IMR-90 (cell line): ENCODE measurements around the gene SYT17. TPM values are rescaled to one million over a fixed set of nuclear protein-coding genes. Genes with fewer than 3 reads are reported as not detected.

Experiments used
- ATAC-seq: fragments of 200-7000 bp; cut with Tn5 transposase; 2 replicates; pipeline ENCODE4 v1.9.1; 2020; ENCODE audit warnings: low read depth, mild to moderate bottlenecking, moderate library complexity
- BruUV-seq: library from RNA; stranded (reverse); fragments of 400-500 nt; replicated peaks from 2 replicates; lab custom pipeline; 2021; lab: Mats Ljungman, UMichigan
- CTCF ChIA-PET: fragments of 300-600 bp; formaldehyde crosslinking; extraction: SDS; loops from one replicate; lab custom pipeline; 2021; ENCODE audit warnings: antibody characterized with exemption; lab: Yijun Ruan, JAX
- POLR2A ChIA-PET: fragments of 300-600 bp; sonication (Branson Sonifier 250); formaldehyde crosslinking; loops from one replicate; lab custom pipeline; 2022; ENCODE audit warnings: antibody characterized with exemption; ENCODE audit not compliant: unreplicated experiment; lab: Charles Lee
- DNase-seq: peaks from one replicate; pipeline ENCODE4 v3.0.0; 2013
- H2AFZ ChIP-seq: replicated peaks from 2 replicates; pipeline ENCODE3; 2013; ENCODE audit warnings: low read length, mild to moderate bottlenecking; ENCODE audit not compliant: poor library complexity
- H2AK5ac ChIP-seq: 2 replicates; pipeline ENCODE4 v1.6.1; 2013; ENCODE audit warnings: low read depth, low read length, inconsistent platforms
- H2AK9ac ChIP-seq: replicated peaks from 2 replicates; pipeline ENCODE3; 2013; ENCODE audit warnings: mild to moderate bottlenecking, low read depth, low read length, moderate library complexity; ENCODE audit not compliant: poor library complexity
- H2BK120ac ChIP-seq: 2 replicates; pipeline ENCODE4 v1.6.1; 2013; ENCODE audit warnings: low read depth, low read length, inconsistent platforms
- H2BK15ac ChIP-seq: 3 replicates; pipeline ENCODE4 v1.6.1; 2013; ENCODE audit warnings: low read depth, low read length, inconsistent platforms
- H2BK20ac ChIP-seq: 2 replicates; pipeline ENCODE4 v1.6.1; 2013; ENCODE audit warnings: low read depth, mild to moderate bottlenecking, inconsistent platforms, low read length, moderate library complexity
- H2BK5ac ChIP-seq: 2 replicates; pipeline ENCODE4 v1.6.1; 2013; ENCODE audit warnings: mild to moderate bottlenecking, low read depth, low read length, inconsistent platforms; ENCODE audit not compliant: poor library complexity, severe bottlenecking
- H3K14ac ChIP-seq: replicated peaks from 2 replicates; pipeline ENCODE4 v1.6.1; 2013; ENCODE audit warnings: low read depth, low read length, inconsistent platforms
- H3K18ac ChIP-seq: 2 replicates; pipeline ENCODE4 v1.6.1; 2013; ENCODE audit warnings: low read depth, low read length, control low read depth
- H3K23ac ChIP-seq: 2 replicates; pipeline ENCODE4 v1.6.1; 2013; ENCODE audit warnings: low read depth, low read length, inconsistent platforms
- H3K27ac ChIP-seq: 2 replicates; pipeline ENCODE4 v1.5.1; 2013; ENCODE audit warnings: mild to moderate bottlenecking, control low read depth, low read length; ENCODE audit not compliant: insufficient read depth
- H3K27me3 ChIP-seq: 2 replicates; pipeline ENCODE4 v1.6.1; 2013; ENCODE audit warnings: low read length; ENCODE audit not compliant: control insufficient read depth, insufficient read depth
- H3K36me3 ChIP-seq: 2 replicates; pipeline ENCODE4 v1.6.1; 2013; ENCODE audit warnings: low read length, mixed read lengths; ENCODE audit not compliant: control insufficient read depth, insufficient read depth
- H3K4ac ChIP-seq: 2 replicates; pipeline ENCODE4 v1.6.1; 2013; ENCODE audit warnings: low read depth, low read length, inconsistent platforms
- H3K4me1 ChIP-seq: 2 replicates; pipeline ENCODE4 v1.6.1; 2013; ENCODE audit warnings: low read length, mixed read lengths; ENCODE audit not compliant: control insufficient read depth, insufficient read depth
- H3K4me2 ChIP-seq: 2 replicates; pipeline ENCODE4 v1.6.1; 2013; ENCODE audit warnings: low read depth, mild to moderate bottlenecking, control low read depth, low read length, moderate library complexity
- H3K4me3 ChIP-seq: 2 replicates; pipeline ENCODE4 v1.5.1; 2013; ENCODE audit warnings: low read depth, mild to moderate bottlenecking, control low read depth, low read length, moderate library complexity; ENCODE audit not compliant: insufficient read depth
- H3K56ac ChIP-seq: 2 replicates; pipeline ENCODE4 v1.6.1; 2013; ENCODE audit warnings: low read length, inconsistent platforms; ENCODE audit not compliant: insufficient read depth; ENCODE audit errors: extremely low read depth
- H3K79me1 ChIP-seq, 2 experiments: 2 replicates each; pipeline ENCODE4 v1.6.1; 2013; ENCODE audit warnings: low read length in 2 of 2, inconsistent platforms in 1 of 2, low read depth in 1 of 2
- H3K9ac ChIP-seq: 2 replicates; pipeline ENCODE4 v1.6.1; 2013; ENCODE audit warnings: low read depth, low read length, control low read depth
- H3K9me1 ChIP-seq: 2 replicates; pipeline ENCODE4 v1.6.1; 2013; ENCODE audit warnings: low read length, inconsistent platforms; ENCODE audit not compliant: insufficient read depth
- H3K9me3 ChIP-seq: 2 replicates; pipeline ENCODE4 v1.6.1; 2013; ENCODE audit warnings: low read length; ENCODE audit not compliant: control insufficient read depth, insufficient read depth
- H4K20me1 ChIP-seq: 2 replicates; pipeline ENCODE4 v1.6.1; 2013; ENCODE audit warnings: low read length, inconsistent platforms; ENCODE audit not compliant: insufficient read depth
- H4K5ac ChIP-seq: 2 replicates; pipeline ENCODE4 v1.6.1; 2013; ENCODE audit warnings: mild to moderate bottlenecking, low read depth, low read length, control low read depth
- H4K8ac ChIP-seq, 2 experiments: 2 replicates each; pipeline ENCODE4 v1.6.1; 2013; ENCODE audit warnings: low read depth in 2 of 2, low read length in 2 of 2, control low read depth in 1 of 2, inconsistent platforms in 1 of 2
- H4K91ac ChIP-seq: 2 replicates; pipeline ENCODE4 v1.6.1; 2013; ENCODE audit warnings: low read depth, low read length, inconsistent platforms; ENCODE audit not compliant: insufficient read depth
- POLR2A ChIP-seq: IDR thresholded peaks from 2 replicates; pipeline ENCODE4 v1.6.1; 2012; ENCODE audit warnings: mild to moderate bottlenecking, low read depth, low read length
- WGBS, 2 experiments: methylation state at CpG; one replicate each; pipeline versions ENCODE4 v1.1.5 to v1.1.7; 2013; ENCODE audit warnings: missing lambda C conversion rate in 2 of 2; ENCODE audit not compliant: insufficient read length in 1 of 2; ENCODE audit errors: extremely low coverage in 2 of 2; 5-methylcytosine and 5-hydroxymethylcytosine counted together
- dilution Hi-C: fragments of 300-500 bp; cut with HindIII; formaldehyde crosslinking; loops from one replicate; pipeline ENCODE4 v1.14.3; 2018; ENCODE audit warnings: low sequenced_read_pairs; ENCODE audit not compliant: unreplicated experiment
- in situ Hi-C: fragments of 300-500 bp; cut with MboI; formaldehyde crosslinking; loops from 3 replicates; pipeline ENCODE4 v1.14.3; 2019; ENCODE audit warnings: low sequenced_read_pairs, inconsistent platforms, mixed read lengths
- intact Hi-C: fragments of 100-400 bp; cut with micrococcal nuclease; formaldehyde crosslinking; loops from 2 replicates; pipeline ENCODE4 v1.10.0; 2022
- polyA plus RNA-seq, 3 experiments: library from polyadenylated mRNA; depleted of rRNA; stranded (reverse); fragments of >200 nt; gene quantifications; 2 replicates each; pipeline ENCODE4 v1.2.3, GENCODE V29; 2012; ENCODE audit warnings: low replicate concordance in 1 of 3
- total RNA-seq: library from RNA; depleted of rRNA; stranded (reverse); fragments of >200 nt; gene quantifications from 2 replicates; pipeline ENCODE4 v1.2.3, GENCODE V29; 2012

SYT17 gene
- total and polyA plus RNA-seq, 2 of the 4 experiments (the other 2 are of a cell fraction): not detected

DNA sequence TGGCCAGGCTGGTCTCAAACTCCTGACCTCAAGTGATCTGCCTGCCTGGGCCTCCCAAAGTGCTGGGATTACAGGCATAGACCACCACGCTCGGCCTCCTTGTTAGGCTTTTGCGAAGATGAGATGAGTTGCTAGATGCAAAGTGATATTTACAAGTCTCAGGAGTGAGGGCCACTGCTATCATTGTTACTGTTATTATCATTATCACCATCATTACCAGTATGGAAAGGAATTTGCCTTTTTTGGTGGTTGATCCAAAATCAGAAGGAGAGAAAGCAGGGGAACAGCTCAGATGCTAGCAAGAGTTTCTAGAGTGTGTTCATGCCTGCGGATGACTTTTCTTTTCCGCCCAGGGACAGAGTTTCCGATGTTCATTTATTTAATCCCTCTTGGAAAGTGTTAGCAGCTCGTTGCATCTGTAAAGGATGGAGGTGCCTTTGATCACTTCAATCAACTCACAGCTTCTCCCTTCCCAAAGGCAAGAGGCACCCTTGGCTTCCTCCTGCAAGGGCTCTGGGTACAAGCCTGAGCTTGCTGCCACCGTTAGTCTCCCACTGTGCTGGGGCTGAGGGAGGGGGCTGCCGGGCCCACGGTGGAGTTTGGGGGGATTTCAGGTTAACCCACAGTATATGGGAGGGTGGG lies 32.7 kb upstream of the SYT17 start:
- H3K79me1 ChIP-seq: peaks cover 0 to 15% of the 10 kb centered on the region in 2 experiments; a peak in 2 of 4 replicates
- intact Hi-C loops: no loop called here
- H3K4me3 ChIP-seq: no peak overlapping the region
- peaks cover 43% of the 10 kb centered on the region for H3K4me1 ChIP-seq
- in situ Hi-C loops: no loop called here
- H4K91ac ChIP-seq: no peak overlapping the region
- ATAC-seq: no peak
- 0 out of 2 replicates have a peak overlapping the region, but pooled peaks have one; percentile 7 for H3K14ac ChIP-seq
- peak overlapping the region; percentile 67; the same call in 1 of the 2 replicates for H3K4ac ChIP-seq
- ChIA-PET CTCF (no interaction called here), POLR2A (no interaction called here)
- H2AFZ ChIP-seq: peak overlapping the region; percentile 68
- H3K36me3 ChIP-seq: no peaks in the 10 kb centered on the region
- no peak overlapping the region; a peak in 1 of 4 replicates for H4K8ac ChIP-seq
- H3K9me1 ChIP-seq: peaks cover 22% of the 10 kb centered on the region
- DNase-seq: no peak
- 0 out of 2 replicates have a peak overlapping the region, but pooled peaks have one; percentile 26 for H2BK20ac ChIP-seq
- no peak overlapping the region for H3K23ac ChIP-seq
- H3K4me2 ChIP-seq: no peak overlapping the region
- peak overlapping the region; percentile 30; the same call in 1 of the 2 replicates for H2BK120ac ChIP-seq
- no peak overlapping the region for H2BK5ac ChIP-seq
- H4K5ac ChIP-seq: no peak overlapping the region
- no TSS peak for BruUV-seq
- no peaks in the 10 kb centered on the region for H4K20me1 ChIP-seq
- no peak overlapping the region for H2BK15ac ChIP-seq
- no peak overlapping the region for H2AK9ac ChIP-seq
- H3K9ac ChIP-seq: no peak overlapping the region
- TF ChIP-seq POLR2A: no peak
- H3K18ac ChIP-seq: peak overlapping the region; percentile 38; the same call in 1 of the 2 replicates
- no peak overlapping the region for H3K27ac ChIP-seq
- H3K9me3 ChIP-seq: no peaks in the 10 kb centered on the region
- no CpG with 5 or more reads among the region's 10 CpGs for WGBS, 2 experiments
- no peak overlapping the region for H3K56ac ChIP-seq
- no peaks in the 10 kb centered on the region for H3K27me3 ChIP-seq
- H2AK5ac ChIP-seq: peak overlapping the region; percentile 90
- dilution Hi-C loops: no loop called here
